HG02852 (cell line): Measurements from ENCODE around the gene HPD.

Experiments used
- ATAC-seq: cut with Tn5 transposase; IDR thresholded peaks from one replicate; pipeline ENCODE4 v1.9.1; 2021; ENCODE audit warnings: mild to moderate bottlenecking, moderate library complexity; ENCODE audit not compliant: unreplicated experiment

Gene HPD

GRCh38 chr12:121812320-121812871 is 46.3 kb downstream of the HPD start:
- ATAC-seq, result peak; percentile 23

- ATAC-seq, result peak; percentile 69
Measured at GRCh38 chr12:121811434-121812319, 47.0 kb downstream of the HPD start.

GRCh38 chr12:121810833-121811433 is 47.7 kb downstream of the HPD start:
- no peak for ATAC-seq

GRCh38 chr12:121810234-121810817 is 48.3 kb downstream of the HPD start:
- ATAC-seq, result no peak

GRCh38 chr12:121809712-121810116 is 48.9 kb downstream of the HPD start:
- no peak for ATAC-seq

GRCh38 chr12:121808623-121809022 is 50.0 kb downstream of the HPD start:
- ATAC-seq, result no peak

- no peak for ATAC-seq
Measured at GRCh38 chr12:121807642-121808347, 50.9 kb downstream of the HPD start.

GRCh38 chr12:121806546-121807423 is 51.9 kb downstream of the HPD start:
- no peak for ATAC-seq

GRCh38 chr12:121806009-121806545 is 52.6 kb downstream of the HPD start:
- ATAC-seq, result no peak

- no peak for ATAC-seq
Measured at GRCh38 chr12:121805171-121806008, 53.3 kb downstream of the HPD start.

GRCh38 chr12:121804417-121805111 is 54.1 kb downstream of the HPD start:
- no peak for ATAC-seq

GRCh38 chr12:121803861-121804416 is 54.7 kb downstream of the HPD start, which contains the start of gene SETD1B:
SETD1B (plus strand) TSS chr12:121804009; CDS start chr12:121804738, 729 bp downstream.
- no peak for ATAC-seq

GRCh38 chr12:121802843-121803698 is 55.6 kb downstream of the HPD start:
- ATAC-seq, result peak; percentile 33

GRCh38 chr12:121802485-121802842 is 56.2 kb downstream of the HPD start:
- ATAC-seq, result no peak

- no peak for ATAC-seq
Measured at GRCh38 chr12:121801595-121802484, 56.8 kb downstream of the HPD start.
